Peyer's patch (tissue), 4 donors: ENCODE results near the gene DDX10.

ENCODE experiments used
- CTCF ChIP-seq, 6 experiments: fragments of 450-650 bp in 4 of 6; fragments of 200-600 bp in 2 of 6; sonication (generic) in 1 of 6; IDR thresholded peaks; one replicate each; pipeline ENCODE4 v1.5.1; 2017 to 2019; ENCODE audit warnings: antibody characterized with exemption in 6 of 6, mild to moderate bottlenecking in 3 of 6, moderate library complexity in 1 of 6
- POLR2A ChIP-seq, 2 donors: fragments of 450-650 bp; IDR thresholded peaks; one replicate each; pipeline ENCODE4 v1.5.1; 2017; ENCODE audit warnings: antibody characterized with exemption in 2 of 2, mild to moderate bottlenecking in 2 of 2, moderate library complexity in 2 of 2

- TF ChIP-seq CTCF (IDR thresholded peaks at IDR 0.05) (no peak), POLR2A (IDR thresholded peaks at IDR 0.05) (no peak)
Measured at GRCh38 chr11:108629274-108629673, 35.6 kb upstream of the DDX10 start.
